H9 (cell line): Measurements from ENCODE around the gene PRLH. TPM values are rescaled to one million over a fixed set of nuclear protein-coding genes. Genes with fewer than 3 reads are reported as not detected.

Source experiments
- DNase-seq: peaks from one replicate; pipeline ENCODE4 v3.0.0-alpha.2; 2017
- H2AFZ ChIP-seq: one replicate; pipeline ENCODE4 v1.6.1; 2013; ENCODE audit warnings: mild to moderate bottlenecking, low read length, control low read depth, moderate library complexity
- H2AK5ac ChIP-seq: 2 replicates; pipeline ENCODE4 v1.6.1; 2013; ENCODE audit warnings: low read length, control low read depth, mixed read lengths; ENCODE audit not compliant: insufficient read length
- H2BK120ac ChIP-seq: one replicate; pipeline ENCODE4 v1.6.1; 2013; ENCODE audit warnings: low read depth, mild to moderate bottlenecking, low read length, control low read depth, inconsistent platforms; ENCODE audit not compliant: poor library complexity, severe bottlenecking
- H2BK12ac ChIP-seq: 2 replicates; pipeline ENCODE4 v1.6.1; 2013; ENCODE audit warnings: low read length, control low read depth, mixed read lengths, low read depth; ENCODE audit not compliant: insufficient read length
- H2BK15ac ChIP-seq: 2 replicates; pipeline ENCODE4 v1.6.1; 2013; ENCODE audit warnings: low read depth, low read length, control low read depth
- H2BK20ac ChIP-seq: one replicate; pipeline ENCODE4 v1.6.1; 2013; ENCODE audit warnings: low read depth, mild to moderate bottlenecking, low read length, control low read depth, inconsistent platforms; ENCODE audit not compliant: poor library complexity, severe bottlenecking
- H2BK5ac ChIP-seq: 2 replicates; pipeline ENCODE4 v1.6.1; 2013; ENCODE audit warnings: low read length, control low read depth, mixed read lengths; ENCODE audit not compliant: insufficient read length
- H3K14ac ChIP-seq: 2 replicates; pipeline ENCODE4 v1.6.1; 2013; ENCODE audit warnings: low read length, control low read depth; ENCODE audit not compliant: insufficient read depth
- H3K18ac ChIP-seq: 2 replicates; pipeline ENCODE4 v1.6.1; 2013; ENCODE audit warnings: low read depth, mild to moderate bottlenecking, mixed read lengths, low read length, control low read depth; ENCODE audit not compliant: insufficient read length
- H3K23ac ChIP-seq: 2 replicates; pipeline ENCODE4 v1.6.1; 2013; ENCODE audit warnings: low read length, control low read depth, mixed read lengths, low read depth; ENCODE audit not compliant: insufficient read length
- H3K23me2 ChIP-seq: 2 replicates; pipeline ENCODE4 v1.6.1; 2013; ENCODE audit warnings: low read depth, mild to moderate bottlenecking, mixed read lengths, low read length, control low read depth; ENCODE audit not compliant: insufficient read length, poor library complexity, severe bottlenecking
- H3K27ac ChIP-seq: 2 replicates; pipeline ENCODE4 v1.5.1; 2013; ENCODE audit warnings: low read length, control low read depth, mixed read lengths, low read depth; ENCODE audit not compliant: insufficient read length
- H3K27me3 ChIP-seq: 2 replicates; pipeline ENCODE4 v1.6.1; 2013; ENCODE audit warnings: low read length, control low read depth, inconsistent platforms; ENCODE audit not compliant: insufficient read depth
- H3K4ac ChIP-seq: 2 replicates; pipeline ENCODE4 v1.6.1; 2013; ENCODE audit warnings: low read depth, mild to moderate bottlenecking, control low read depth, inconsistent platforms, low read length, moderate library complexity
- H3K4me1 ChIP-seq: 2 replicates; pipeline ENCODE4 v1.6.1; 2013; ENCODE audit warnings: low read length, control low read depth, inconsistent platforms; ENCODE audit not compliant: insufficient read depth
- H3K4me2 ChIP-seq: 2 replicates; pipeline ENCODE4 v1.6.1; 2013; ENCODE audit warnings: low read length, control low read depth, mixed read lengths; ENCODE audit not compliant: insufficient read length, insufficient read depth
- H3K56ac ChIP-seq: 2 replicates; pipeline ENCODE4 v1.6.1; 2013; ENCODE audit warnings: low read depth, mild to moderate bottlenecking, mixed read lengths, low read length, control low read depth; ENCODE audit not compliant: insufficient read length
- H3K79me1 ChIP-seq: 2 replicates; pipeline ENCODE4 v1.6.1; 2013; ENCODE audit warnings: low read depth, mild to moderate bottlenecking, moderate library complexity, low read length, control low read depth, inconsistent platforms; ENCODE audit not compliant: insufficient read depth, poor library complexity, severe bottlenecking
- H3K79me2 ChIP-seq: 2 replicates; pipeline ENCODE4 v1.6.1; 2013; ENCODE audit warnings: low read length, control low read depth, inconsistent platforms; ENCODE audit not compliant: insufficient read depth
- H3K9ac ChIP-seq: 2 replicates; pipeline ENCODE4 v1.6.1; 2013; ENCODE audit warnings: low read length, control low read depth, mixed read lengths; ENCODE audit not compliant: insufficient read length; ENCODE audit errors: extremely low read depth
- H3K9me3 ChIP-seq: one replicate; pipeline ENCODE4 v1.6.1; 2013; ENCODE audit warnings: low read depth, low read length, inconsistent platforms; ENCODE audit not compliant: control insufficient read depth
- H3T11ph ChIP-seq: one replicate; pipeline ENCODE4 v1.6.1; 2013; ENCODE audit warnings: mild to moderate bottlenecking, low read length, control low read depth, inconsistent platforms
- H4K20me1 ChIP-seq: one replicate; pipeline ENCODE4 v1.6.1; 2013; ENCODE audit not compliant: control insufficient read depth, insufficient read length, insufficient read depth
- H4K5ac ChIP-seq: 2 replicates; pipeline ENCODE4 v1.6.1; 2013; ENCODE audit warnings: low read depth, mild to moderate bottlenecking, mixed read lengths, low read length, control low read depth; ENCODE audit not compliant: insufficient read length
- H4K8ac ChIP-seq: replicated peaks from 2 replicates; pipeline ENCODE4 v1.6.1; 2013; ENCODE audit warnings: low read length, control low read depth, mixed read lengths, low read depth; ENCODE audit not compliant: insufficient read length
- H4K91ac ChIP-seq: 2 replicates; pipeline ENCODE4 v1.6.1; 2013; ENCODE audit warnings: low read depth, mild to moderate bottlenecking, moderate library complexity, mixed read lengths, low read length, control low read depth; ENCODE audit not compliant: insufficient read length
- H3K27ac Mint-ChIP-seq, 3 experiments: 2 replicates in 2 of 3; 3 replicates in 1 of 3; pipeline ENCODE4 v1.8.0; 2020 to 2021; ENCODE audit warnings: mixed read lengths in 3 of 3, mild to moderate bottlenecking in 1 of 3, moderate library complexity in 1 of 3
- H3K27me3 Mint-ChIP-seq: 2 replicates; pipeline ENCODE4 v1.8.0; 2021; ENCODE audit warnings: low read depth, mild to moderate bottlenecking, moderate library complexity, mixed read lengths
- H3K36me3 Mint-ChIP-seq, 3 experiments: 2 replicates in 2 of 3; 3 replicates in 1 of 3; pipeline ENCODE4 v1.8.0; 2020 to 2021; ENCODE audit warnings: low read depth in 3 of 3, mixed read lengths in 3 of 3; ENCODE audit not compliant: insufficient read depth in 1 of 3
- H3K4me1 Mint-ChIP-seq, 2 experiments: 2 replicates each; pipeline ENCODE4 v1.8.0; 2020; ENCODE audit warnings: mixed read lengths in 2 of 2
- H3K4me3 Mint-ChIP-seq, 2 experiments: 2 replicates in 1 of 2; 3 replicates in 1 of 2; pipeline ENCODE4 v1.8.0; 2020 to 2021; ENCODE audit warnings: mild to moderate bottlenecking in 2 of 2, mixed read lengths in 2 of 2, moderate library complexity in 1 of 2
- H3K9me3 Mint-ChIP-seq, 2 experiments: 2 replicates in 1 of 2; 3 replicates in 1 of 2; pipeline ENCODE4 v1.8.0; 2020; ENCODE audit warnings: mild to moderate bottlenecking in 2 of 2, mixed read lengths in 2 of 2, moderate library complexity in 1 of 2
- WGBS: extraction: QIAGEN DNeasy Blood & Tissue Kit; methylation state at CpG from one replicate; pipeline ENCODE4 v1.1.7; 2013; ENCODE audit warnings: missing lambda C conversion rate, low lambda C conversion rate, mixed read lengths; ENCODE audit not compliant: insufficient read length; ENCODE audit errors: extremely low coverage; 5-methylcytosine and 5-hydroxymethylcytosine counted together
- total RNA-seq: library from RNA; stranded (reverse); gene quantifications from 2 replicates; pipeline ENCODE4 v1.2.1, GENCODE V29; 2021
- TF ChIP-seq, protein P1 (sequence below): fragments of 200-600 bp; sonication (generic); conservative IDR thresholded peaks from 3 replicates; pipeline ENCODE4 v1.8.0; 2021; ENCODE audit warnings: antibody characterized with exemption, mild to moderate bottlenecking

Gene PRLH
- total RNA-seq, 1 experiment from 2014 or later = not detected

DNA sequence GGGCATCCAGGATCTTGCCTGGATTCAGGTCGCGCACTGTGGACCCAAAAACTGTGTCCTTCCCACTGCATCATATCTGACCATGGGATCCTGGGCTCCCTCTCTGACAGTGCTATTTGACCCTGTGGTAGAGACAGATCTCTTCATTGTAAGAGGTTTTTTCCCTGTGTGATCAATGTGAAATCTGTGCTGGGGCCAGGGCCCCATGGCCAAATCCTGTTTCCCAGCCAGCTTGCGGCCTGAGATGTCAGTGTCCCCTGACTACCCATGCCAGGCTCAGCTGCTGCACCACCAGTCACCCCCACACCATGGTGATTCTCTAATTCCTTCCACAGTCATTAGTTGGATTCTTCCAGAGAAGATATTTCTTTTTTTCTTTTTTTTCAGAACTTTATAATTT lies 3.5 kb downstream of the PRLH start:
- H3K9ac ChIP-seq = no peak overlapping the region
- H4K8ac ChIP-seq = no peak overlapping the region
- H3K14ac ChIP-seq = no peak overlapping the region; the same call in 1 of the 2 replicates
- Mint-ChIP-seq H3K27me3 (no peaks in the 10 kb centered on the region; the same call in 1 of the 2 replicates), H3K4me3 (no peak overlapping the region), H3K9me3 (no peaks in the 10 kb centered on the region), H3K36me3 (peaks cover 0 to 10% (median 0%) of the 10 kb centered on the region in 3 experiments; a peak in 2 of 7 replicates), H3K27ac (no peak overlapping the region), H3K4me1 (peaks cover 11% of the 10 kb centered on the region in 2 experiments)
- H3K4me1 ChIP-seq = 0 out of 2 replicates have a peak, but pooled peaks cover 3% of the 10 kb centered on the region
- H2BK20ac ChIP-seq = no peak overlapping the region
- no peaks in the 10 kb centered on the region for H4K20me1 ChIP-seq
- no peak for DNase-seq
- no peak overlapping the region for H3K23ac ChIP-seq
- no peaks in the 10 kb centered on the region for H3K27me3 ChIP-seq
- H2BK12ac ChIP-seq = no peak overlapping the region
- no peaks in the 10 kb centered on the region for H3K23me2 ChIP-seq
- no peak overlapping the region for H3K4ac ChIP-seq
- H2BK5ac ChIP-seq = no peak overlapping the region
- H3K4me2 ChIP-seq = no peak overlapping the region
- H3K18ac ChIP-seq = no peak overlapping the region
- no peaks in the 10 kb centered on the region for H3K79me1 ChIP-seq
- H3K79me2 ChIP-seq = no peaks in the 10 kb centered on the region
- H4K91ac ChIP-seq = no peak overlapping the region
- no CpG with 5 or more reads among the region's 3 CpGs for WGBS
- no peak overlapping the region for H3K27ac ChIP-seq
- H2AFZ ChIP-seq = no peak overlapping the region
- no peak overlapping the region for H2BK120ac ChIP-seq
- no peaks in the 10 kb centered on the region for H3K9me3 ChIP-seq
- TF ChIP-seq, protein P1, sequence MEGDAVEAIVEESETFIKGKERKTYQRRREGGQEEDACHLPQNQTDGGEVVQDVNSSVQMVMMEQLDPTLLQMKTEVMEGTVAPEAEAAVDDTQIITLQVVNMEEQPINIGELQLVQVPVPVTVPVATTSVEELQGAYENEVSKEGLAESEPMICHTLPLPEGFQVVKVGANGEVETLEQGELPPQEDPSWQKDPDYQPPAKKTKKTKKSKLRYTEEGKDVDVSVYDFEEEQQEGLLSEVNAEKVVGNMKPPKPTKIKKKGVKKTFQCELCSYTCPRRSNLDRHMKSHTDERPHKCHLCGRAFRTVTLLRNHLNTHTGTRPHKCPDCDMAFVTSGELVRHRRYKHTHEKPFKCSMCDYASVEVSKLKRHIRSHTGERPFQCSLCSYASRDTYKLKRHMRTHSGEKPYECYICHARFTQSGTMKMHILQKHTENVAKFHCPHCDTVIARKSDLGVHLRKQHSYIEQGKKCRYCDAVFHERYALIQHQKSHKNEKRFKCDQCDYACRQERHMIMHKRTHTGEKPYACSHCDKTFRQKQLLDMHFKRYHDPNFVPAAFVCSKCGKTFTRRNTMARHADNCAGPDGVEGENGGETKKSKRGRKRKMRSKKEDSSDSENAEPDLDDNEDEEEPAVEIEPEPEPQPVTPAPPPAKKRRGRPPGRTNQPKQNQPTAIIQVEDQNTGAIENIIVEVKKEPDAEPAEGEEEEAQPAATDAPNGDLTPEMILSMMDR = no peak
- no peak overlapping the region for H3K56ac ChIP-seq
- H2BK15ac ChIP-seq = no peak overlapping the region
- no peak overlapping the region for H3T11ph ChIP-seq
- no peak overlapping the region for H4K5ac ChIP-seq
- H2AK5ac ChIP-seq = no peak overlapping the region
